ENCODE data around the gene PDHX.

GRCh38 chr11:34926831-34927132, 10.4 kb downstream of the PDHX start:
- TF ChIP-seq POLR2AphosphoS5 (IDR thresholded peaks at IDR 0.05) (no peak), CTCF (IDR thresholded peaks at IDR 0.05 in 8 of 11, conservative IDR thresholded peaks at IDR 0.05 in 3 of 11) (no peak)
